HFF-Myc (cell line): Measurements from ENCODE around the gene ATP9A.
"Not testable (repeated sequence)": the region's sequence is repeated elsewhere in the genome, so short reads cannot be mapped to it uniquely, and the experiment has no call there.

Experiments used
- DNase-seq: peaks from one replicate; pipeline ENCODE4 v3.0.0-alpha.2; 2011; ENCODE audit warnings: low read depth; ENCODE audit errors: extremely low read depth
- H3K4me3 ChIP-seq: replicated peaks from 2 replicates; pipeline ENCODE4 v1.5.1; 2011; ENCODE audit warnings: low read depth, mild to moderate bottlenecking, control low read depth, low read length
- CTCF ChIP-seq: IDR thresholded peaks from 2 replicates; pipeline ENCODE4 v1.5.1; 2012; ENCODE audit warnings: mild to moderate bottlenecking, low read depth, low read length, control low read depth; ENCODE audit errors: missing control alignments

ATP9A gene

GRCh38 chr20:51691703-51692102 lies 76.5 kb downstream of the ATP9A start:
- no peak for DNase-seq
- TF ChIP-seq CTCF = no peak
- H3K4me3 ChIP-seq = no peak overlapping the region

DNA sequence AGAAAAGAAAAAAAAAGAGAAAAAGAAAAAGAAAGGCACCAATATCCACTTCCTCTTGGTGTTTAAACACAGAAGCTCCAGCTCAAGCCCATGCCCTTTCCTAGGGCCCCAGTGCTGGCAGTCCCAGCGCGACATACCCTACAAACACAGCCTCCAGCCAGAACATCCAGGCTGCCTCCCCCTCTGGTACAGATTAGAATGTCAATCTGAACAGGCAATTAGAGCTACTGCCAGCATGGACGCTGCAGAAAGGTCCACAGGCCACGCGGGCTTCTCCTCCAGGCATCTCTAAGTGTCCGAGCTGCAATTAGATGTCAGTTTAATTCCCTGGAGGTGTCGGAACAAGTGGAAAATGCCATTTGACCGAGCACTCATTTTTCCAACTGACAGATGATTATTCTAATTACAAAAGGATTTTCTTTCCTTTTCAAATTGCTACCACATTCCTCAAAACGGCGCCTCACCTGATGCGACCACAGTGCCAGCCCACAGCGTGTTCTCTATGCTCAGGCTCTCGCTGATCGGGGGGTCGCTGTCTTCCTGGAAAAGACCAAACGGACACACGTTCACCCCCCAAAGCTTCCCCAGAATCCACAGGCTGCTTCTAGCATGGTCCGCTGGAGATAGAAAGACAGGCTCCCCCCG lies 79.5 kb downstream of the ATP9A start:
- H3K4me3 ChIP-seq = no peak overlapping the region
- TF ChIP-seq CTCF = no peak
- DNase-seq = no peak

DNA sequence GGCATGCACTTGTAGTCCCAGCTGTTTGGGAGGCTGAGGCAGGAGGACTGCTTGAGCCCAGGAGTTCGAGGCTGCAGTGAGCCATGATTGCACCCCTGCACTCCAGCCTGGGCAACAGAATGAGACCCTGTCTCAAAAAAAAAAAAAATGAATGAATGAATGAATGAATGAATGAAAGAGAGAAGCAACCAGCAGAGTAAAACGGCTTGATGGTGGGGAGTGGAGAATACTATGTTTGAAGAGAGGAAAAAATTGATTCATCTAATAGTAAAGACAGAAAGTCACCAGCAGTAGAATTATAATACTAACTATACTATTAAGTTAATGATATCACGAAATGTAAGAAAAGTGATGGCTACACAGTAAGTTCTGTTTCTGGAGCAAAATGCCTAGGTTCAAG lies 80.6 kb downstream of the ATP9A start:
- H3K4me3 ChIP-seq = no peak overlapping the region
- TF ChIP-seq CTCF = no peak
- no peak for DNase-seq

DNA sequence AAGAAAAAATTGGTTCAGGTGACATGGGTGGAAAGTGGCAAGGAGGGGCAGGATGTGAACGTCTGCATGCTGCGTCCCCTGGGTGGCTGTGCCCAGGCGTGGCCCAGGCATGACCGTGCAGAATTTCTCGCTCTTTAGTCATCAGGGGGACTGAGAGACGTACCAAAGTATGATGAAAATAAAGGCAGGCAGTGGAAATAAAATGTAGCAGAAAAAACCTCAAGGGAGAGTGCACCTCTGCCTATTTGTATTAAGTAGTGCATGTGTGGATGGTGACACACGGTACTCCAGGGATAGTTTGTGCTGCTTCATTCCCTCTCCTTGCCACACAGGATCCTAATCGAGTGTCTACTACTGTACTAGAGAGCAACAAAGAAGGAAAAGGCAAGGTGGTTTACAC lies 81.1 kb downstream of the ATP9A start:
- no peak for TF ChIP-seq CTCF
- no peak for DNase-seq
- no peak overlapping the region for H3K4me3 ChIP-seq

DNA sequence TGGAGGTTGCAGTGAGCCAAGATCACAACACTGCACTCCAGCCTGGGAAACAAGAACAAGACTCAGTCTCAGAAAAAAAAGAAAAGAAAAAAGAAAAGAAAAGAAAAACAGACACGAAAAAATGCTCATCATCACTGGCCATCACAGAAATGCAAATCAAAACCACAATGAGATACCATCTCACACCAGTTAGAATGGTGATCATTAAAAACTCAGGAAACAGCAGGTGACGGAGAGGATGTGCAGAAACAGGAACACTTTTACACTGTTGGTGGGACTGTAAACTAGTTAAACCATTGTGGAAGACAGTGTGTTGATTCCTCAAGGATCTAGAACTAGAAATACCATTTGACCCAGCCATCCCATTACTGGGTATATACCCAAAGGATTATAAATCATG lies 82.7 kb downstream of the ATP9A start:
- not testable (repeated sequence) for H3K4me3 ChIP-seq, DNase-seq

DNA sequence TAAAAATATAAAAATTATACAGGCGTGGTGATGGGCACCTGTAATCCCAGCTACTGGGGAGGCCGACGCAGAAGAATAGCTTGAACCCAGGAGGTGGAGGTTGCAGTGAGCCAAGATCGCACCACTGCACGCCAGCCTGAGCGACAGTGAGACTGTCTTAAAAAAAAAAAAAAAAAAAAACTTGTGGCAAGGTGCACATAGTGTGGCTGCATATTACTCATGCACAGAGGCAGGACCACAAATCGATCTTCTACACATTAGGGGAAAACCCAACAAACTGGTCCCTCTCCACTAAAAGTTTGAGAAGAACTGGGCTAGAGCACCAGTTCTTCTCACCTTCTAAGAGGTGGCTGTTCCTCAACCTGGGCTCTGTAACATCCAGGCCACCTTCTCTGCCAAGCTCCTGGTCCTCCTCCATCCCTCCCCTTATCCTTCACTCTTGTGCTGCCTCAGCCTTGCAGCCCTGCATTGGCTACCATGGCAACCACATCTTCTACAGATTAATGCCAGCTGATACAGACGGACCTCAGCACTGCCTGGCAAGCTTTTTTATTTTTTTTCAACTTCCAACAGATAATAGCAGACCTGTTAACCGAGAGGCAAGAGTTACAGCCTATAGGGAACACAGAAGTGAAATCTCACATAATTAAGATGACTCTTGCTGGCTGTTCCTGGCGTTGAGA lies 88.0 kb downstream of the ATP9A start:
- no peak overlapping the region for H3K4me3 ChIP-seq
- no peak for DNase-seq
- TF ChIP-seq CTCF = no peak

GRCh38 chr20:51679254-51679921 lies 88.8 kb downstream of the ATP9A start:
- no peak for TF ChIP-seq CTCF
- no peak for DNase-seq
- no peak overlapping the region for H3K4me3 ChIP-seq
